Hepatic stellate cell (primary cell): ENCODE results near the gene GOLT1A.

Source experiments
- DNase-seq: peaks from one replicate; pipeline ENCODE4 v3.0.0; 2011; ENCODE audit warnings: low spot score

Gene GOLT1A

GRCh38 chr1:204190212-204191211, 23.3 kb downstream of the GOLT1A start:
- peak; percentile 40 for DNase-seq

GRCh38 chr1:204188959-204189639, 24.7 kb downstream of the GOLT1A start:
- DNase-seq = no peak

GRCh38 chr1:204186597-204186996, 27.2 kb downstream of the GOLT1A start:
- DNase-seq = no peak

GRCh38 chr1:204181116-204181515, 32.7 kb downstream of the GOLT1A start:
- DNase-seq = no peak

- no peak for DNase-seq
Observed at GRCh38 chr1:204180133-204180532, 33.7 kb downstream of the GOLT1A start.

DNA sequence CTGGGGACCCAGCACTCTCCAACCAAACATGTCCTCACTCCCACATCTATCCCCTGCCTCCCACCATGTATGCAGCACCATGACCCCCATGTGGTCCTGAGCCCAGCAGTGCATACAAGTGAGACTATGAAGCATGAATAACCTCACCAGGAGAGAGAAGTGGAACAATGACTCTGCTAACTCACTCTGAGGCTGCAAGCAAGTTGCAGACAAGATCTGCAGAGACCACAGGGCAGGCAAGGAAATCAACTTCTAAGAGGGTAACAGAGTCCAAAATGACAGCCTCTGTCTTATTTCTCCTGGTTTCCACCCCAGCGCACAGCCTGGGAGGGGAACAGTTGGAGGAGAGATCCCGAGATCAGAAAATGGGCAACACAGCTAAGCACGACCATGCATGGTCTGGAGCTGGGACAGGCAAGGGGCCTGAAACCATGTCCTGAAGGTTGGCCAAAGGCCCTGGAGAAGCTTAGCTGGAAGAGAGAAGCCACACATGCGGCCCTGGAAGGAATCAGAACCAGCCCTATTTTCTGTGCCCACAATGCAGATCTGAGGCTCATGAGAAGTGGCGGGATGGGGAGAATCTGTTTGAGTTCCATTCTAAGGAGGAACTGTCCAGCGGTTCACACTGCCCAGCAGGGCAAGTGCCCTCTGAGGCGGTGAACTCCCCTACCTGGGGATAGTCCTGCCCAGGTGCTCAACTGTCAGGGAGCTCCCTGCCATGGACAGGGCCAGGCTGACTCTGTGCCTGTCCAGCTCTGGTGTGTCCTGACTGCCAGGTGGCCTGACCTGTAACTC, 35.1 kb downstream of the GOLT1A start:
- no peak for DNase-seq

- DNase-seq = no peak
Observed at GRCh38 chr1:204177133-204177532, 36.7 kb downstream of the GOLT1A start.

- no peak for DNase-seq
Observed at GRCh38 chr1:204176049-204176448, 37.7 kb downstream of the GOLT1A start.

DNA sequence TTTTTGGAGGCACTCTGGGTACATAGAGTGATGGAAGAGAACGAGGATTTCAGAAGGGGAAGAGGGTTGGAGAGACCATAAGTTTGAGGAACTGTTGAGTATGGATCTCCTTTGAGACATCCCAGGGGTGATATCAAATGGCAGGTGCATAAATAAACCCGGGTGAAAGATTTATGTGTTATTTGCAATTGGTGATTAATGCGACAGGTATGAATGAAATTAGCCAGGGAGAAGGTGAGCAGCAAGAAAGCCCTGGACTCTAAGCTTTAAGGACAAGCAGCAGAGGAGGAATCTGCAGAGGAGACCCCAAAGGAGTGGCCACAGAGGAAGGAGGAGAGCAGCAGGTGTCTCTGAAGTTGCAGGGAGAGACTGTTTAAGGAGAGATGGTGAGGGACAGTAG, 38.8 kb downstream of the GOLT1A start:
- DNase-seq = no peak

DNA sequence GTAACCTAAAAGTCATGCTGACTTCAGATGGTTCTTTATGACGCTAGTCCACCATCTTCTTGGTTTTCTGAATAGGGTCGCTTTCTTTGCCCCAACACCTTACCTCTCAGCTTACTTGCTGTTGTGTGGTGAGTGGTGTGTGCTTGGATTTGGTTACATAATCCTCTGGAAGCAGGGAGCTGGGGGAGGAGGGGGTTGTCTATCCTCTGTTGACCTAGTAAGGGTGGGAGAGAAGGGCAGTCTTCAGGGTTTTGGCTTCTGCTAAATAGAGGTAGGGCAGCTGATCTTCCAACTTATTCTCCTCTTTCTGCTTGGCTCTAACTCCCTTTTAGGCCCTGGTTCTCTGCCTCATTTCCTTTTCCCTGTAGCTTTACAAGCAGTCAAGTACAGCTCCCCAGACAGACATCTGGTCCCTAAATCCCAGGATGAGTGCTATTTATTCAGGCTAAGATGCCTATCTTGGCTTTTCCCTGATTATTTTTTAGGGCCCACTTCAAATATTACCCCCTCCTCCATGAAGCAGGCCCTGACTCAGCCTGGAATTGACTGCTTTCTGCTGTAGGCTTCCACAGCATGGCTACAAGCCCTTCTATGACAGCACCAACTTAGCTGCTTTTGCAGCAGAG, 41.3 kb downstream of the GOLT1A start:
- DNase-seq = no peak

- no peak for DNase-seq
Observed at GRCh38 chr1:204171751-204172178, 42.0 kb downstream of the GOLT1A start.

DNA sequence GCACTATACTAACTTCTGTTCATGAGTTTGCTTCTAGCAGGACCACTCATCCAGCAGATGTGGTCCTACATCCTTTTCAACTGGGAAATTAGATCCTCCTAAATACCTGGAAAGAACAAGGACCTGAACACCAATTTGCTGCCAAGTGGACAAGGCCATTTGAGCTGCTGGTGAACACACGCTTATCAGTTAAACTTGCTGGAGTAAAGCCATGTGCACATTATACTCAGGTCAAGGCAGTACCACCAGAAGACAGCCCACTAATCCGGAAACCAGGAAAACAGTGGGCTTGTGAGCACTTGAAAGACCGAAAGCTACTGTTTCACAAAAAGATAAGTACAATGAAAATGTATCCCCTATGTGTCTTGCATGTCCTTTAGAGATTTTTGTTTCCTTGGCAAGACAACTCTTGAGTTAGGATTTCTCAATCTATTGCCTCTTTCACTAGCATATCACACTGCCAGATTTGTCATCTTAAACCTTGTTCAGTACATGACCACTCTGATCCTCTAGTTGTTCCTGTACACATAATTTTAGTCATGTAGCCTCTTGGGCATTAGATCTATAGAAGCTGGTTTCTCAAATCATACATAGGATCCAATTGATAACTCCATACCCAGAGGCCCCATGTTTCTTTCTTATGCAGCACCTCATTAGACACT, 43.2 kb downstream of the GOLT1A start:
- DNase-seq = no peak

GRCh38 chr1:204169858-204170257, 43.9 kb downstream of the GOLT1A start:
- no peak for DNase-seq

- DNase-seq = no peak
Observed at GRCh38 chr1:204167730-204168129, 46.1 kb downstream of the GOLT1A start.

DNA sequence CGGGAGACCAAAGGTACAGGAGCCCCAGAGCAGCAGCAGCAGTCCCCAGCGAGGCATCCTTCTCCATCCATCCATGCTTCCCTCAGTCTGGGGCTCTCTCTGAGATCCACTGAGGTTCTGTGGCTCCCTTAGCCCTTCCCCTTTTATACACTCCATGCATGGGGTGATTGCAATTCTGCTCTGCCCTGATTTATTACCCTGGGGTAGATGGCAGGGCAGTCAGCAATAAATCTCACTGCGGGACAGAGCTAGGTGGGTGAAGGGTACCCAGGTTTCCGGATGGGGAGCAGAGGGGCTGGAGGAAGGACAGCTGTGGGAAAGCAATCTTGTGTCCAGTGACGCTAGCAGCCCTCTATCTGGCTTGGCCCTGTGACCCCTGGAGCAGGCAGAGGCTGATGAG, 47.6 kb downstream of the GOLT1A start, which contains the start of gene REN:
REN (minus strand) TSS at position 119 of the 400 bp plus-strand sequence; CDS start at position 75, 44 bp downstream.
- no peak for DNase-seq

DNA sequence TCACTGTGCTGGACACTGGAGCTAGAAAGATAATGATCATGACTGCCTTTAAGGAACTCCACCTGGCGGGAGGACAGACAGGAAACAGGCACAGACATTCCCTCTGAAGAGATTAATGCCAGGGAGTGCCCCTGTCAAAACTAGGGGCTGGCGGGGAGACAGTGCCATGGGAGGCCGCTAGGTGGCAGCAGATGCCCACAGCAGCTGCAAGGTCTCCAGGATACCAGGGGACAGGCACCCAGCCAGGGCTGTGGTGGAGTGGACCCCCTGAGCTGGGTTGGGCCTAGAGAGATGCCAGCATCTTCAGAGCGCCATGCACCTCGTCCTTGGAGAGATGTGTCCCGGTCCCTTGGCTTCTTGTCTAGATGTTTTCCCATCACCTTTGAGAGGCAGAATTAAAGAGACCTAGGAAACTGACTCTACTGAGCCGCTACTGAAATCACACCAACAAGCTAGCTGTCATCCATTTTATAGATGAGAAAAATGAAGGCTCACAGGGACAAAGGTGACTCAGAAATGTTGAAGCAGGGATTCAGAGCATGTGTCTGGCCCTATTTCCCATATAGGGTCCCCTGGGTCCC, 51.2 kb downstream of the GOLT1A start:
- DNase-seq = peak; percentile 87

GRCh38 chr1:204161609-204162493, 51.9 kb downstream of the GOLT1A start:
- no peak for DNase-seq

- DNase-seq = no peak
Observed at GRCh38 chr1:204157962-204158361, 55.8 kb downstream of the GOLT1A start.

- no peak for DNase-seq
Observed at GRCh38 chr1:204155881-204156280, 57.9 kb downstream of the GOLT1A start.
